OCI-LY3 (cell line): Measurements from ENCODE around the gene SCAMP3.

Source experiments
- H2AFZ ChIP-seq: fragments of 200-600, 300-600 bp; shearing (Covaris generic); 2 replicates; pipeline ENCODE4 v1.6.0; 2014; ENCODE audit warnings: antibody characterized with exemption, low read depth, low read length
- H3K27ac ChIP-seq: fragments of 200-600, 300-600 bp; sonication (generic); 2 replicates; pipeline ENCODE4 v1.5.1; 2014; ENCODE audit warnings: mild to moderate bottlenecking, low read length, moderate library complexity, mixed read lengths
- H3K27me3 ChIP-seq: fragments of 200-600, 300-600 bp; sonication (generic); 2 replicates; pipeline ENCODE4 v1.6.1; 2014; ENCODE audit warnings: low read depth, low read length, mixed read lengths
- H3K36me3 ChIP-seq: fragments of 200-600, 300-600 bp; sonication (generic); replicated peaks from 2 replicates; pipeline ENCODE3; 2014; ENCODE audit warnings: low read depth, low read length, mixed read lengths
- H3K4me1 ChIP-seq: fragments of 300-600, 200-600 bp; sonication (generic); 2 replicates; pipeline ENCODE4 v1.6.1; 2014; ENCODE audit warnings: low read length, mixed read lengths
- H3K4me2 ChIP-seq: fragments of 200-600, 300-600 bp; sonication (generic); 2 replicates; pipeline ENCODE4 v1.6.1; 2014; ENCODE audit warnings: low read length, mixed read lengths
- H3K4me3 ChIP-seq: fragments of 300-600, 200-600 bp; sonication (generic); 2 replicates; pipeline ENCODE4 v1.5.1; 2014; ENCODE audit warnings: antibody characterized with exemption, mild to moderate bottlenecking, low read length, moderate library complexity
- H3K79me2 ChIP-seq: fragments of 300-600, 200-600 bp; shearing (Covaris generic); 2 replicates; pipeline ENCODE4 v1.6.1; 2014; ENCODE audit warnings: mild to moderate bottlenecking, low read length, mixed read lengths
- H3K9ac ChIP-seq: fragments of 300-600, 200-600 bp; shearing (Covaris generic); 2 replicates; pipeline ENCODE4 v1.6.0; 2014; ENCODE audit warnings: mild to moderate bottlenecking, low read length, moderate library complexity
- H3K9me3 ChIP-seq: fragments of 200-600, 300-600 bp; shearing (Covaris generic); 2 replicates; pipeline ENCODE4 v1.6.1; 2014; ENCODE audit warnings: low read length, mixed read lengths; ENCODE audit not compliant: insufficient read depth
- H4K20me1 ChIP-seq: fragments of 200-600, 300-600 bp; sonication (generic); 2 replicates; pipeline ENCODE4 v1.6.1; 2016; ENCODE audit warnings: low read length, mixed read lengths; ENCODE audit not compliant: insufficient read depth
- CTCF ChIP-seq: fragments of 200-600, 300-600 bp; sonication (generic); IDR thresholded peaks from 2 replicates; pipeline ENCODE4 v1.5.1; 2014; ENCODE audit warnings: antibody characterized with exemption, low read length, low read depth
- EZH2phosphoT487 ChIP-seq: fragments of 200-600 bp; shearing (Covaris generic); IDR thresholded peaks from 2 replicates; pipeline ENCODE4 v1.6.1; 2018; ENCODE audit warnings: antibody characterized with exemption, mixed run types, low read depth

The SCAMP3 gene

GRCh38 chr1:155273343-155274245, 11.4 kb upstream of the SCAMP3 start, which contains the start of gene CLK2:
CLK2 (minus strand) TSS chr1:155273504; CDS start chr1:155270977, 2,527 bp downstream.
- Histone ChIP-seq H3K4me2 (peak within 1 kb of the TSS; percentile 91), H3K79me2 (peaks cover 35% of the 10 kb centered on the region), H2AFZ (peak within 1 kb of the TSS; percentile 55), H3K9ac (peak within 1 kb of the TSS; percentile 92), H3K36me3 (peaks cover 28% of the 10 kb centered on the region), H3K27ac (peak within 1 kb of the TSS; percentile 71), H3K9me3 (no peaks in the 10 kb centered on the region), H3K27me3 (no peaks in the 10 kb centered on the region), H4K20me1 (peaks cover 7% of the 10 kb centered on the region; the same call in 1 of the 2 replicates), H3K4me3 (peak within 1 kb of the TSS; percentile 92), H3K4me1 (peaks cover 22% of the 10 kb centered on the region)
- TF ChIP-seq EZH2phosphoT487 (no peak), CTCF (no peak)

GRCh38 chr1:155272466-155273342, 10.5 kb upstream of the SCAMP3 start:
- H2AFZ ChIP-seq: no peak overlapping the region
- peak overlapping the region; percentile 92 for H3K9ac ChIP-seq

GRCh38 chr1:155269381-155269780, 7.2 kb upstream of the SCAMP3 start:
- Histone ChIP-seq H3K27ac (no peak overlapping the region), H3K4me3 (no peak overlapping the region), H3K27me3 (no peaks in the 10 kb centered on the region), H2AFZ (no peak overlapping the region), H3K4me2 (no peak overlapping the region), H3K4me1 (peaks cover 15% of the 10 kb centered on the region), H3K79me2 (peaks cover 35% of the 10 kb centered on the region), H3K9ac (no peak overlapping the region), H4K20me1 (peaks cover 7% of the 10 kb centered on the region; the same call in 1 of the 2 replicates), H3K36me3 (peaks cover 64% of the 10 kb centered on the region), H3K9me3 (no peaks in the 10 kb centered on the region)
- TF ChIP-seq CTCF: no peak
- TF ChIP-seq EZH2phosphoT487: no peak

More at GRCh38 chr1:155272466-155273342, 10.5 kb upstream of the SCAMP3 start:
- Histone ChIP-seq H3K27me3 (no peaks in the 10 kb centered on the region), H3K27ac (peak overlapping the region; percentile 71), H3K36me3 (peaks cover 37% of the 10 kb centered on the region), H3K4me3 (peak overlapping the region; percentile 92), H3K9me3 (no peaks in the 10 kb centered on the region), H3K4me2 (peak overlapping the region; percentile 91), H3K4me1 (peaks cover 20% of the 10 kb centered on the region), H3K79me2 (peaks cover 35% of the 10 kb centered on the region), H4K20me1 (peaks cover 7% of the 10 kb centered on the region; the same call in 1 of the 2 replicates)
- TF ChIP-seq CTCF: no peak
- no peak for TF ChIP-seq EZH2phosphoT487
